Keratinocyte (primary cell): ENCODE data around the gene MN1. TPM values are rescaled to one million over a fixed set of nuclear protein-coding genes. Genes with fewer than 3 reads are reported as not detected.

ENCODE experiments used
- DNase-seq: peaks from one replicate; pipeline ENCODE4 v3.0.0-alpha.2; 2011; ENCODE audit warnings: low read depth, missing footprints, low spot score
- FAIRE-seq: peaks from 2 replicates; lab custom pipeline; 2011; peaks lifted over from hg19 to GRCh38; lab: Jason Lieb, UNC
- H2AFZ ChIP-seq: 2 replicates; pipeline ENCODE4 v1.6.0; 2012; ENCODE audit warnings: low read length, control low read depth, inconsistent platforms; ENCODE audit not compliant: control insufficient read depth
- H3K27ac ChIP-seq: 2 replicates; pipeline ENCODE4 v1.5.1; 2011; ENCODE audit warnings: low read length; ENCODE audit not compliant: control insufficient read depth, insufficient read depth
- H3K27me3 ChIP-seq: 3 replicates; pipeline ENCODE4 v1.6.0; 2011; ENCODE audit warnings: low read length; ENCODE audit not compliant: control insufficient read depth, insufficient read depth; ENCODE audit errors: extremely low read depth
- H3K36me3 ChIP-seq, 2 experiments: 2 replicates in 1 of 2; 3 replicates in 1 of 2; pipeline ENCODE4 v1.5.1; 2011; ENCODE audit warnings: low read length in 2 of 2, mild to moderate bottlenecking in 1 of 2; ENCODE audit not compliant: control insufficient read depth in 2 of 2, insufficient read depth in 2 of 2; ENCODE audit errors: extremely low read depth in 1 of 2
- H3K4me1 ChIP-seq: 3 replicates; pipeline ENCODE4 v1.5.1; 2011; ENCODE audit warnings: low read length; ENCODE audit not compliant: control insufficient read depth, insufficient read depth; ENCODE audit errors: extremely low read depth
- H3K4me2 ChIP-seq: 3 replicates; pipeline ENCODE4 v1.6.0; 2011; ENCODE audit warnings: low read depth, low read length; ENCODE audit not compliant: control insufficient read depth, insufficient read depth; ENCODE audit errors: extremely low read depth
- H3K4me3 ChIP-seq, 3 experiments: fragments of 200-600 bp in 1 of 3; sonication (generic) in 1 of 3; 2 replicates in 2 of 3; 3 replicates in 1 of 3; pipeline ENCODE4 v1.5.1; 2011 to 2016; ENCODE audit warnings: low read length in 3 of 3, mild to moderate bottlenecking in 3 of 3, control low read depth in 2 of 3, inconsistent platforms in 1 of 3, low read depth in 1 of 3, mixed read lengths in 1 of 3, mixed run types in 1 of 3, moderate library complexity in 1 of 3; ENCODE audit not compliant: control insufficient read depth in 2 of 3, insufficient read depth in 2 of 3; ENCODE audit errors: extremely low read depth in 1 of 3
- H3K79me2 ChIP-seq: 2 replicates; pipeline ENCODE4 v1.6.0; 2012; ENCODE audit warnings: low read length; ENCODE audit not compliant: control insufficient read depth, insufficient read depth
- H3K9ac ChIP-seq: 3 replicates; pipeline ENCODE4 v1.6.0; 2011; ENCODE audit warnings: low read length; ENCODE audit not compliant: control insufficient read depth, insufficient read depth; ENCODE audit errors: extremely low read depth
- H3K9me1 ChIP-seq: 3 replicates; pipeline ENCODE4 v1.6.0; 2011; ENCODE audit warnings: low read length; ENCODE audit not compliant: control insufficient read depth, insufficient read depth; ENCODE audit errors: extremely low read depth
- H3K9me3 ChIP-seq: 2 replicates; pipeline ENCODE4 v1.5.1; 2012; ENCODE audit warnings: low read depth, low read length; ENCODE audit not compliant: control insufficient read depth
- H4K20me1 ChIP-seq: 3 replicates; pipeline ENCODE4 v1.6.0; 2011; ENCODE audit warnings: low read length; ENCODE audit not compliant: control insufficient read depth, insufficient read depth; ENCODE audit errors: extremely low read depth
- EZH2 ChIP-seq: IDR thresholded peaks from one replicate; pipeline ENCODE4 v1.6.1; 2012; ENCODE audit warnings: inconsistent platforms, mild to moderate bottlenecking, low read length, moderate library complexity
- dilution Hi-C: fragments of 300-500 bp; cut with MboI; formaldehyde crosslinking; loops from one replicate; pipeline ENCODE4 v1.7.0; 2020; ENCODE audit warnings: low sequenced_read_pairs; ENCODE audit not compliant: extremely low pct_ligation_motif_present
- polyA plus RNA-seq, 5 experiments: library from polyadenylated mRNA; depleted of rRNA in 3 of 5; stranded (reverse) in 3 of 5; stranded (forward) in 1 of 5; unstranded in 1 of 5; fragments of >200 nt; gene quantifications; 1 replicate in 1 of 5; 2 replicates in 3 of 5; 3 replicates in 1 of 5; pipeline versions ENCODE4 v1.2.1 to v1.2.3, GENCODE V29; 2011 to 2012; ENCODE audit warnings: missing spikeins in 2 of 5, low read depth in 1 of 5, low replicate concordance in 1 of 5
- TF ChIP-seq, protein P1 (sequence below), 3 experiments: IDR thresholded peaks in 1 of 3; conservative IDR thresholded peaks in 1 of 3; optimal IDR thresholded peaks in 1 of 3; 2 replicates in 2 of 3; 3 replicates in 1 of 3; pipeline versions ENCODE3 to v1.5.1; 2011; ENCODE audit warnings: low read length in 3 of 3, mild to moderate bottlenecking in 3 of 3, moderate library complexity in 2 of 3, control low read depth in 1 of 3, inconsistent platforms in 1 of 3; ENCODE audit not compliant: insufficient read depth in 2 of 3; ENCODE audit errors: extremely low read depth in 1 of 3

The MN1 gene
- polyA plus RNA-seq, 1 donor (not counting 4 experiments of a cell fraction or from before 2014, with no cell fraction given) = 2.2 TPM

DNA sequence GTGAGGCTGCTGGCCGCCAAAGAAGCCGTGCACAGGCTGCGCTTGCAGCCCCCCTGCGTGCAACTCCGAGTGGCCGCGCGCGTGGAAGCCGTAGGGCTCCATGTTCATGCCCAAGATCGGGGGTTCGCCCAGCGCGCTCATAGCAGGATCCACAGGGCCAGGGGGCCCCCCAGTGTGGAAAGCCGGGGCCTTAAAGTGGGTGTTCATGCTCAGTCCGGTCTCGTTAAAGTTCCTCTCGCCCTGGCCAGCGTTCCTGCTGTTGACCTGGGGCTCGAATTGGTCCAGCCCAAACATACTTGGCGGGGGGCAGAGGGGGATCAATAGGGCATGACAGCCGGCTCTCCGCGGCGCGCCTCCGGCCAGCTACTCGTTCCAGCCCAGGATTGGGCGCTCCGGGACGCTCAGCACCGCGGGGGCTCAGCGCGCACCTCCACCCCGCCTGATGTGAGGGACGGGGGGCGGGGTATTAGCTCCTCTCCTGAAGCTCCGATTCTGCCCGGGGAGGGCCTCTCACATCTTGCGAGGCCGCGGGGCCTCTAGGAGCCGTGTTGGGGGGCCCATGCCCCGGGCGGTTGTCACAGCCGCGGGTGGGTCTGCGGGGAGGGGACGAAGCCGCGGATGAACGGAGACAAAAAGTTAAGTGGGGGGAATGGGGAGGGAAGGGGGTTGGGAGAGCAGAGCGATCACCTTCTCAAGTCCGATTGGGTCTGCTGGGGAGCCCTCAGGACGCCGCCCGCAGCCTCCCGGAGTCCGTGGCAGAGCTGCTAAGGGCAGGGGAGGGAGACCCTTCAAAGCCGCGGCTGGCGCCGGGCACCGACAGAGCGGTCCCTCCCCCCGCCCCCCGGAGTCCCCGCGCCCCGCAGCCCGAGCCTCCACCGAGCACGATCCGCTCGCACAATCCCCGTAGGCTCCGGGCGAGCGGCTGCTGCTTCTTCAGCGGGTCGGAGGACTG is 1.0 kb downstream of the MN1 start:
- dilution Hi-C loops = no loop called here
- Histone ChIP-seq H3K27me3 (no peaks in the 10 kb centered on the region), H3K9ac (peak overlapping the region; percentile 75)

DNA sequence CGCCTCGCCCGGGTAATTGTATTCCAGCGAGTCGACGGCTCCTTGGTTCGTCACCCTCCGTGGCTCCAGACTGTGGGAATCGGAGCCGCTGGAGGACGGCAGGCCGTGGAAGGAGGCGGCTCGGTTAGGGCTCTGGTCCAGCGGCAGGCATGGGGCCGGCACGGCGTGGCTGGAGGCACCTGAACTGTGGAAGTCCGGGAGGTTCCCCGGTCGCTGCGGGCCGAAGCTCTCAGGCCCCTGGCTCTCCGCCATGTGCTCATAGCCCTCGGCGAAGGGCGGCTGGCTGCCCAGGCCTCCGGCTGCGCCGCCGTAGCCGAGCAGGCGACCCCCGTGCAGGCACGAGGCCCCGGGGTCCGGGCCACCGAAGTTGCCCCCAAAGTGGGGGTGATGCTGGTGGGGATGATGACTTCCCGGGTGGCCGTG is 1.7 kb downstream of the MN1 start:
- TF ChIP-seq, protein P1, sequence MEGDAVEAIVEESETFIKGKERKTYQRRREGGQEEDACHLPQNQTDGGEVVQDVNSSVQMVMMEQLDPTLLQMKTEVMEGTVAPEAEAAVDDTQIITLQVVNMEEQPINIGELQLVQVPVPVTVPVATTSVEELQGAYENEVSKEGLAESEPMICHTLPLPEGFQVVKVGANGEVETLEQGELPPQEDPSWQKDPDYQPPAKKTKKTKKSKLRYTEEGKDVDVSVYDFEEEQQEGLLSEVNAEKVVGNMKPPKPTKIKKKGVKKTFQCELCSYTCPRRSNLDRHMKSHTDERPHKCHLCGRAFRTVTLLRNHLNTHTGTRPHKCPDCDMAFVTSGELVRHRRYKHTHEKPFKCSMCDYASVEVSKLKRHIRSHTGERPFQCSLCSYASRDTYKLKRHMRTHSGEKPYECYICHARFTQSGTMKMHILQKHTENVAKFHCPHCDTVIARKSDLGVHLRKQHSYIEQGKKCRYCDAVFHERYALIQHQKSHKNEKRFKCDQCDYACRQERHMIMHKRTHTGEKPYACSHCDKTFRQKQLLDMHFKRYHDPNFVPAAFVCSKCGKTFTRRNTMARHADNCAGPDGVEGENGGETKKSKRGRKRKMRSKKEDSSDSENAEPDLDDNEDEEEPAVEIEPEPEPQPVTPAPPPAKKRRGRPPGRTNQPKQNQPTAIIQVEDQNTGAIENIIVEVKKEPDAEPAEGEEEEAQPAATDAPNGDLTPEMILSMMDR (optimal IDR thresholded peaks at IDR 0.05 in 1 of 3, IDR thresholded peaks at IDR 0.05 in 1 of 3, conservative IDR thresholded peaks at IDR 0.05 in 1 of 3; ENCODE audit: extremely low read depth in 1 of 3, insufficient read depth in 2 of 3, low read length in 3 of 3) = no peak
- TF ChIP-seq EZH2 = no peak
- dilution Hi-C loops = no loop called here
- DNase-seq (no peak), FAIRE-seq (no peak)
- peaks cover 22% of the 10 kb centered on the region for H3K4me1 ChIP-seq
- peaks cover 2 to 8% of the 10 kb centered on the region in 2 experiments for H3K36me3 ChIP-seq
- H2AFZ ChIP-seq = peak overlapping the region; percentile 58
- peak overlapping the region; percentile 74 to 85 (median 78) for H3K4me3 ChIP-seq
- H3K9me3 ChIP-seq = no peaks in the 10 kb centered on the region
- H3K27me3 ChIP-seq = no peaks in the 10 kb centered on the region
- no peaks in the 10 kb centered on the region for H3K9me1 ChIP-seq
- H3K4me2 ChIP-seq = peak overlapping the region; percentile 94
- peak overlapping the region; percentile 75 for H3K9ac ChIP-seq
- H3K27ac ChIP-seq = no peak overlapping the region
- peaks cover 40% of the 10 kb centered on the region for H3K79me2 ChIP-seq
- no peaks in the 10 kb centered on the region for H4K20me1 ChIP-seq

More for the DNA sequence above, 1.0 kb downstream of the MN1 start:
- Histone ChIP-seq H3K4me2 (peak overlapping the region; percentile 94), H2AFZ (peak overlapping the region; percentile 60), H3K9me3 (no peaks in the 10 kb centered on the region), H3K4me3 (peak overlapping the region; percentile 74 to 85 (median 78)), H3K79me2 (peaks cover 34% of the 10 kb centered on the region), H3K27ac (peak overlapping the region; percentile 70), H3K9me1 (no peaks in the 10 kb centered on the region), H4K20me1 (no peaks in the 10 kb centered on the region), H3K4me1 (peaks cover 22% of the 10 kb centered on the region), H3K36me3 (peaks cover 2 to 8% of the 10 kb centered on the region in 2 experiments)
- TF ChIP-seq, protein P1 (optimal IDR thresholded peaks at IDR 0.05 in 1 of 3, IDR thresholded peaks at IDR 0.05 in 1 of 3, conservative IDR thresholded peaks at IDR 0.05 in 1 of 3; ENCODE audit: extremely low read depth in 1 of 3, insufficient read depth in 2 of 3, low read length in 3 of 3) = no peak
- no peak for TF ChIP-seq EZH2
- no peak for DNase-seq
- no peak for FAIRE-seq
